ENCODE data around the gene WDFY1. TPM values are rescaled to one million over a fixed set of nuclear protein-coding genes. Genes with fewer than 3 reads are reported as not detected.

Gene WDFY1
- total and polyA plus RNA-seq, 12 donors: 7.8 to 45.2 (median 32.5) TPM

GRCh38 chr2:223980803-223981202 is 35.7 kb upstream of the WDFY1 start:
- TF ChIP-seq POLR2A (IDR thresholded peaks at IDR 0.05): no peak
- no peak for TF ChIP-seq CTCF (IDR thresholded peaks at IDR 0.05)
- no peaks in the 10 kb centered on the region for H3K4me1 ChIP-seq (replicated peaks in 1 of 2)
- no peak overlapping the region for H3K27ac ChIP-seq
- WGBS, 4 donors: 83 to 91% (median 89%) methylated on average over 4 of the region's 4 CpGs
- no peaks in the 10 kb centered on the region for H3K9me3 ChIP-seq (replicated peaks in 1 of 3)
- no peaks in the 10 kb centered on the region for H3K36me3 ChIP-seq (replicated peaks in 1 of 2)
- no peak overlapping the region for H3K4me3 ChIP-seq
- no peaks in the 10 kb centered on the region for H3K27me3 ChIP-seq
- intact Hi-C loops (cut with DNase I): no loop called here
- no peak for DNase-seq

GRCh38 chr2:223980397-223980735 is 35.2 kb upstream of the WDFY1 start:
- Histone ChIP-seq H3K27me3 (no peaks in the 10 kb centered on the region), H3K4me1 (replicated peaks in 1 of 2) (no peaks in the 10 kb centered on the region), H3K36me3 (replicated peaks in 1 of 2) (no peaks in the 10 kb centered on the region), H3K9me3 (replicated peaks in 1 of 3) (no peaks in the 10 kb centered on the region), H3K4me3 (no peak overlapping the region), H3K27ac (no peak overlapping the region)
- DNase-seq: no peak
- intact Hi-C loops (cut with DNase I): no loop called here
- TF ChIP-seq CTCF (IDR thresholded peaks at IDR 0.05) (no peak), POLR2A (IDR thresholded peaks at IDR 0.05) (no peak)
- WGBS, 4 donors: 74 to 85% (median 80%) methylated on average over 1 of the region's 1 CpG

DNA sequence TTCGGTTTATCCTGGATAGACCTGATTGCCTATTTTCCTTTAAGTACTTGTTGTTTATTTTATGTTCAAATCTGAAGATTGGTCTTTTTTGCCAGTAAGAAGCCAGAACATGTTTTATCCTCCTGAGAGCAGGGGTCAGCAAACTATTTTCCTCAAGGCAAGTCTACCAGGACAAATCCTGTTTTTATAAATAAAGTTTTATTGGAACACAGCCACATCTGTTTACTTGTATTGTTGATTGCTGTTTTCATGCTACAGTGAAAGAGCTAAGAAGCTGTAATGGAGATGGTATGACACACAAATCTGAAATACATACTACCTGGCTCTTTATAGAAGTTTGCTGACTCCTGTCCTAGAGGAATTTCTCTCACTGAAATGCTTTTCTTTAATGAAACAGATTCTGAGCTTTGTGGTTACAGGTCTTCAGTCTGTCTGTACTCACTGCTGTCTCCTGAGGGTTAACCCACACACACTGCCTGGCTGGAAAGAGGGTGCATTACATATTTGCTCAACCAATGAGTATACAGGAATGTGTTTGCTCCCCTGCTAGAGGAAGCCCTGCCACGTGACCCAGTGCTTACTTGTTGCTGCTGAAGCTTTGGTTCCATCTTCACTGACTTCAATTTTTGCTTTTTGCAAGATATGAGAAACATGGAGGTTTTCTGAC is 34.7 kb upstream of the WDFY1 start:
- no peak for TF ChIP-seq CTCF (IDR thresholded peaks at IDR 0.05)
- no peak for TF ChIP-seq POLR2A (IDR thresholded peaks at IDR 0.05)
- Histone ChIP-seq H3K27me3 (no peaks in the 10 kb centered on the region), H3K9me3 (replicated peaks in 1 of 3) (no peaks in the 10 kb centered on the region), H3K27ac (no peak overlapping the region), H3K4me3 (no peak overlapping the region), H3K4me1 (replicated peaks in 1 of 2) (no peaks in the 10 kb centered on the region), H3K36me3 (replicated peaks in 1 of 2) (no peaks in the 10 kb centered on the region)
- 78 to 94% (median 87%) methylated on average over 2 of the region's 2 CpGs for WGBS, 4 donors
- DNase-seq: no peak
- intact Hi-C loops (cut with DNase I): loop anchor here in 1 of 2 donors (5.0 kb wide), 1 partner anchor 302 kb away; no protein-coding TSS in a partner anchor

GRCh38 chr2:223978451-223978850 is 33.3 kb upstream of the WDFY1 start:
- DNase-seq: no peak
- TF ChIP-seq POLR2A (IDR thresholded peaks at IDR 0.05) (no peak), CTCF (IDR thresholded peaks at IDR 0.05) (no peak)
- WGBS, 4 donors: 79 to 92% (median 82%) methylated on average over 4 of the region's 4 CpGs
- Histone ChIP-seq H3K9me3 (replicated peaks in 1 of 3) (no peaks in the 10 kb centered on the region), H3K27me3 (no peaks in the 10 kb centered on the region), H3K36me3 (replicated peaks in 1 of 2) (no peaks in the 10 kb centered on the region), H3K4me3 (no peak overlapping the region), H3K27ac (no peak overlapping the region), H3K4me1 (replicated peaks in 1 of 2) (no peaks in the 10 kb centered on the region)
- intact Hi-C loops (cut with DNase I): loop anchor here in 1 of 2 donors (5.0 kb wide), 1 partner anchor 304 kb away; no protein-coding TSS in a partner anchor

Measured in adrenal gland (tissue), 12 donors.